GM23338 (cell line): Measurements from ENCODE around the gene ROBO1.

ENCODE experiments used
- CTCF ChIP-seq, 2 experiments: fragments of 200-600 bp in 1 of 2; sonication (generic) in 1 of 2; conservative IDR thresholded peaks; 2 replicates each; pipeline versions ENCODE4 v1.5.1 to v1.6.1; 2016 to 2017; ENCODE audit warnings: antibody characterized with exemption in 2 of 2, low read depth in 2 of 2, mild to moderate bottlenecking in 2 of 2, moderate library complexity in 1 of 2
- POLR2AphosphoS5 ChIP-seq: IDR thresholded peaks from 2 replicates; pipeline ENCODE4 v1.6.1; 2016; ENCODE audit warnings: antibody characterized with exemption, low read depth
- REST ChIP-seq: IDR thresholded peaks from one replicate; pipeline ENCODE4 v1.6.1; 2018; ENCODE audit warnings: antibody characterized with exemption; ENCODE audit not compliant: unreplicated experiment

GRCh38 chr3:79306934-79307570 is 460.7 kb downstream of the ROBO1 start:
- TF ChIP-seq CTCF (conservative IDR thresholded peaks at IDR 0.05; ENCODE audit: low read depth in 2 of 2), result no peak
- TF ChIP-seq POLR2AphosphoS5, result no peak
- TF ChIP-seq REST, result no peak
